CD8-positive, alpha-beta memory T cell (primary cell): ENCODE results near the gene BCL11B. TPM values are rescaled to one million over a fixed set of nuclear protein-coding genes. Genes with fewer than 3 reads are reported as not detected.

Source experiments
- CTCF ChIA-PET: fragments of 350-600 bp; sonication (Branson Sonifier 250); formaldehyde crosslinking; loops from one replicate; lab custom pipeline; 2021; ENCODE audit warnings: antibody characterized with exemption; lab: Charles Lee
- POLR2A ChIA-PET: fragments of 350-600 bp; sonication (Branson Sonifier 250); formaldehyde crosslinking; loops from one replicate; lab custom pipeline; 2021; ENCODE audit warnings: antibody characterized with exemption; lab: Charles Lee
- DNase-seq, 5 donors: peaks; one replicate each; pipeline versions ENCODE4 v3.0.0 to v3.0.0-alpha.2; 2020 to 2022; ENCODE audit warnings: mixed read lengths in 1 of 5
- H3K27ac ChIP-seq: one replicate; pipeline ENCODE4 v1.7.0; 2013; ENCODE audit warnings: low read depth, mild to moderate bottlenecking, low read length, moderate library complexity
- H3K27me3 ChIP-seq: 2 replicates; pipeline ENCODE4 v1.7.0; 2013; ENCODE audit warnings: low read length, mild to moderate bottlenecking; ENCODE audit not compliant: insufficient read depth, poor library complexity, severe bottlenecking
- H3K36me3 ChIP-seq: 2 replicates; pipeline ENCODE4 v1.7.0; 2013; ENCODE audit warnings: mild to moderate bottlenecking, low read length, moderate library complexity; ENCODE audit not compliant: insufficient read depth
- H3K4me1 ChIP-seq: 2 replicates; pipeline ENCODE4 v1.7.0; 2013; ENCODE audit warnings: mild to moderate bottlenecking, low read length, moderate library complexity; ENCODE audit not compliant: insufficient read depth
- H3K4me3 ChIP-seq: 2 replicates; pipeline ENCODE4 v1.7.0; 2013; ENCODE audit warnings: mild to moderate bottlenecking, low read length
- H3K9me3 ChIP-seq: 2 replicates; pipeline ENCODE4 v1.7.0; 2013; ENCODE audit warnings: mild to moderate bottlenecking, low read length
- H3K27ac Mint-ChIP-seq, 8 donors: one replicate each; pipeline ENCODE4 v1.8.0; 2020 to 2021; ENCODE audit warnings: mixed read lengths in 8 of 8, mild to moderate bottlenecking in 6 of 8, inconsistent platforms in 3 of 8, moderate library complexity in 3 of 8
- H3K27me3 Mint-ChIP-seq, 2 donors: one replicate each; pipeline ENCODE4 v1.8.0; 2020 to 2021; ENCODE audit warnings: mixed read lengths in 2 of 2, mild to moderate bottlenecking in 1 of 2, moderate library complexity in 1 of 2
- H3K36me3 Mint-ChIP-seq, 3 donors: one replicate each; pipeline ENCODE4 v1.8.0; 2020 to 2021; ENCODE audit warnings: mixed read lengths in 3 of 3, inconsistent platforms in 1 of 3, mild to moderate bottlenecking in 1 of 3
- H3K4me1 Mint-ChIP-seq, 3 donors: one replicate each; pipeline ENCODE4 v1.8.0; 2020 to 2021; ENCODE audit warnings: mixed read lengths in 3 of 3, inconsistent platforms in 1 of 3, mild to moderate bottlenecking in 1 of 3
- H3K4me3 Mint-ChIP-seq, 7 donors: one replicate each; pipeline ENCODE4 v1.8.0; 2020 to 2021; ENCODE audit warnings: mixed read lengths in 7 of 7, mild to moderate bottlenecking in 6 of 7, moderate library complexity in 4 of 7, inconsistent platforms in 2 of 7
- H3K9me3 Mint-ChIP-seq, 5 donors: one replicate each; pipeline ENCODE4 v1.8.0; 2020 to 2022; ENCODE audit warnings: mixed read lengths in 5 of 5, mild to moderate bottlenecking in 3 of 5, moderate library complexity in 2 of 5, inconsistent platforms in 1 of 5
- polyA plus RNA-seq: library from polyadenylated mRNA; unstranded; fragments of 300-500 nt; fragmentation: Illumina TruSeq; gene quantifications from one replicate; pipeline ENCODE4 v1.2.3, GENCODE V29; 2021
- total RNA-seq, 2 experiments: library from RNA; stranded (reverse); gene quantifications; one replicate each; pipeline ENCODE4 v1.2.3, GENCODE V29; 2021

The BCL11B gene
- total and polyA plus RNA-seq, 3 experiments from 2014 or later, result 9.7 to 42.5 (median 42.0) TPM

DNA sequence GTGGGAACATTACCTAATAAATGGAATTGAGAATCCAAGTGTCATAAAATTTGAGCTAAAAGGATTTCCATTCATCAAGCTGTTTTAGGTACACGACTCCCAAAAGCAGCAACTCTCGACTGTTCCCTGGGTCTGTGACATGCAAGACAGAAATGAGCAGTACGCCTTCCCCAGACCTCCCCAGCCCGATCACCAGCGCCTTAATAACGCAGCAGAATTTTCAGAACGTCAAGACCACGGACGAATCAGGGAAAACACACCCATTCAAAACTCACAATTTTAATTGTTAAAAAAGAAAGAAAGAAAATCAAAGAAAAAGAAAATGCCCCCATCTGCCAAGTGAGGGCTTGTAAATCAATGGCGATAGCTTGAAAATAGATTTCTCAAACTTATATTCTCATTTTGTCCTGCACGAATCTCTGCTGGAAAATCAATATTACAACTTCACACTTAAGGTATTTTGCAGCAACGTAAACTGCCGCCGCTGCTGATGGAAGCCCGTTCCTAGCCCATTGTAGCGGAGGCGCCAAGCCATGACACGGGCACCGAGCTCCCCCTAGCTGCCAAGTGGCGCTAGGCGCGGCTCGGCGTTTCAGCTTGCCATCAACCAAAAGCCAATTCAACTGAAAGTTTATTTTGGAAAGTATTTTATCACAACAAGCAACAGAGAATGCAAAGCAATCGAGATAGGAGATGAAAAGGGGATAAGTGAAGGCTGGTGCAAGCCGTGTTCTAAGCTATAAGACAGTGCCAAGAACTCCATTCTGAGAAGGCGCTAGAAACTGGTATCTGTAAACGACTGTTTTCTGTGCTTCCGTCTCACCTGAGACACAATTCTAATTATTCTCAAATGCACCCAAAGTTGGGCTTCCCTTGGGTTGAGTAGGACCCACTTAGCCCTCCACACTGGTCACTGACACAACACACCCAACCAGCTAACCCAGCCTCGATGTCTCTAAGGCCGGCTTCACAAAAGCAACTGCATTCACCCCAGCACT is 5.5 kb downstream of the BCL11B start:
- H3K27ac Mint-ChIP-seq, result peak overlapping the region; percentile 78 to 100 (median 100)
- DNase-seq, result peak; percentile 83 to 90 (median 85)
- H3K4me3 Mint-ChIP-seq, result peak overlapping the region; percentile 77 to 100 (median 99)
- Histone ChIP-seq H3K4me3 (peak overlapping the region; percentile 86), H3K27me3 (no peaks in the 10 kb centered on the region), H3K36me3 (peaks cover 5% of the 10 kb centered on the region), H3K4me1 (peaks cover 43% of the 10 kb centered on the region), H3K27ac (peak overlapping the region; percentile 89), H3K9me3 (no peaks in the 10 kb centered on the region)
- H3K27me3 Mint-ChIP-seq, result peaks cover 0 to 12% of the 10 kb centered on the region in 2 donors
- ChIA-PET CTCF (interaction anchor here (0.6 to 16.8 kb wide), 30 partner anchors 9 to 1461 kb away, joined by 3 to 532 read pairs (median 4); no protein-coding TSS in a partner anchor), POLR2A (interaction anchor here (0.5 to 7.6 kb wide), 16 partner anchors 9 to 1664 kb away, joined by 3 to 63 read pairs (median 4); no protein-coding TSS in a partner anchor)
- H3K36me3 Mint-ChIP-seq, result peaks cover 0 to 80% (median 18%) of the 10 kb centered on the region in 3 donors
- H3K9me3 Mint-ChIP-seq, result peaks cover 0 to 6% (median 3%) of the 10 kb centered on the region in 5 donors
- H3K4me1 Mint-ChIP-seq, result peaks cover 61 to 68% (median 66%) of the 10 kb centered on the region in 3 donors

DNA sequence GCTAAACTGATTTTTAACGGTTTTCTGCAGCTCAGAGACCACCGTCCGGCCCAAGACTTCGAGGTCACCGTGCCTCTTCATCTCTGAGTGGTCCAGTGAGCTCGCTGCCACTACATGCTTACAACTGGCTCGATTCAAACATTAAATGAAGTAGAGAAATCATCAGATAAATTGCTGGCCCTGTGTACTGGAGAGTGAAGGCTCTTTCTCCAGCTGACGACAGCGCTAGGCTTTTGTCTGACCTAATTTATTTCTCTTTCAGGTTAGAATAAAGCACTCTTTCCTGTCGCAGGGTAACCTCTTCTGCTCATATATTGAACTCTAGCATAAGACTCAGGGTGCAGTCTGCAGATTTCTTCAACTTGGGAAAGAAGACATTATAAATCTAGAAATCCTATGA is 6.4 kb downstream of the BCL11B start:
- CTCF ChIA-PET, result interaction anchor here (1.2 to 16.8 kb wide), 17 partner anchors 11 to 1288 kb away, joined by 3 to 532 read pairs (median 17); no protein-coding TSS in a partner anchor
- H3K4me1 Mint-ChIP-seq, result peaks cover 70 to 77% (median 75%) of the 10 kb centered on the region in 3 donors
- Histone ChIP-seq H3K27me3 (no peaks in the 10 kb centered on the region), H3K4me3 (peak overlapping the region; percentile 86), H3K9me3 (no peaks in the 10 kb centered on the region), H3K36me3 (peaks cover 5% of the 10 kb centered on the region), H3K4me1 (peaks cover 52% of the 10 kb centered on the region), H3K27ac (peak overlapping the region; percentile 89)
- H3K4me3 Mint-ChIP-seq, result peak overlapping the region; percentile 77 to 100 (median 99)
- peak in 3 of 5 donors; percentile 48 to 59 (median 53) for DNase-seq
- POLR2A ChIA-PET, result interaction anchor here (0.6 to 7.6 kb wide), 12 partner anchors 9 to 1648 kb away, joined by 3 to 63 read pairs (median 5); no protein-coding TSS in a partner anchor
- peaks cover 0 to 3% (median 3%) of the 10 kb centered on the region in 5 donors for H3K9me3 Mint-ChIP-seq
- peaks cover 3 to 85% (median 21%) of the 10 kb centered on the region in 3 donors for H3K36me3 Mint-ChIP-seq
- peak overlapping the region; percentile 92 to 100 (median 100) for H3K27ac Mint-ChIP-seq
- H3K27me3 Mint-ChIP-seq, result peaks cover 0 to 9% of the 10 kb centered on the region in 2 donors

DNA sequence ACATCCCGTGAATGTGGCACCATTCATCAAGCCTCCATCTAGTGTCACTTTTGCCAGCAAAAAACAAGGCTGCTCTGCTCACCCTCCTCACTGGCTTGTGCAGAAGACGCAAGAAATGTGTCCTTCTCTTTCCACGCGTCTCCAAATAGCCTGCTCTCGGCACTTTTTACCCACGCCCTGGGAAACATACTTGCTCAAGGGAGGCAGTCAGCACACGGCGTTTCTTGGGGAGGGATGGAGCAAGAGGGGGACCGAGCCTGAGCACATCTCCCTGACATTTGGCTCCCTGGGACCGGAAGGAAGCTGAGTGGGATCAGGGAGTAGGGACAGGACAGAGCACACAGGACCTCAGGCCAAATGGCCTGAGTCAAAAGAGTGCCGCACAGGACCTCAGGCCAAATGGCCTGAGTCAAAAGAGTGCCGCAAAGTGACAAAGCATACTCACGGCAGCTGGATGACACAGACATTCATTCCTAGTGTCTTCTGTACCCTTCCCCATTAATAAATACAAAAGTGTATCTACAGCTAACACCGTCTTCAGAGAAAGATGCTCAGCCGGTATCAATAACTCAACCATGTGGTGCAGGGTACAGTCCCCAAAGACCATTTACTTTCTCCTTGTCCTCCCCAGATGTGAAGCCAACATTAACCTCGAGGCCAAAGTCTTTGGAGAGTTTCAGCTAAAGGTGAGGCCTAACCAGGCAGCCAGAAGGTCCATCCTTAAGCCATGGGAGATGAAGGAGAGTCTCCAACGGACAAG is 7.1 kb downstream of the BCL11B start:
- no peaks in the 10 kb centered on the region for H3K9me3 ChIP-seq
- peaks cover 77 to 84% (median 82%) of the 10 kb centered on the region in 3 donors for H3K4me1 Mint-ChIP-seq
- H3K4me3 ChIP-seq, result peak overlapping the region; percentile 86
- H3K36me3 ChIP-seq, result peaks cover 5% of the 10 kb centered on the region
- H3K27me3 Mint-ChIP-seq, result peaks cover 0 to 6% of the 10 kb centered on the region in 2 donors
- no peaks in the 10 kb centered on the region for H3K27me3 ChIP-seq
- H3K27ac Mint-ChIP-seq, result peak overlapping the region; percentile 92 to 100 (median 100)
- H3K4me1 ChIP-seq, result peaks cover 59% of the 10 kb centered on the region
- peaks cover 3 to 88% (median 21%) of the 10 kb centered on the region in 3 donors for H3K36me3 Mint-ChIP-seq
- DNase-seq, result peak in 2 of 5 donors; percentile 30 to 38
- no peaks in the 10 kb centered on the region for H3K9me3 Mint-ChIP-seq
- CTCF ChIA-PET, result interaction anchor here (1.1 to 16.8 kb wide), 12 partner anchors 11 to 1287 kb away, joined by 3 to 532 read pairs (median 24); no protein-coding TSS in a partner anchor
- POLR2A ChIA-PET, result interaction anchor here (0.6 to 7.6 kb wide), 14 partner anchors 8 to 1129 kb away, joined by 3 to 63 read pairs (median 4); no protein-coding TSS in a partner anchor
- H3K27ac ChIP-seq, result peak overlapping the region; percentile 89
- H3K4me3 Mint-ChIP-seq, result peak overlapping the region; percentile 77 to 100 (median 99)

DNA sequence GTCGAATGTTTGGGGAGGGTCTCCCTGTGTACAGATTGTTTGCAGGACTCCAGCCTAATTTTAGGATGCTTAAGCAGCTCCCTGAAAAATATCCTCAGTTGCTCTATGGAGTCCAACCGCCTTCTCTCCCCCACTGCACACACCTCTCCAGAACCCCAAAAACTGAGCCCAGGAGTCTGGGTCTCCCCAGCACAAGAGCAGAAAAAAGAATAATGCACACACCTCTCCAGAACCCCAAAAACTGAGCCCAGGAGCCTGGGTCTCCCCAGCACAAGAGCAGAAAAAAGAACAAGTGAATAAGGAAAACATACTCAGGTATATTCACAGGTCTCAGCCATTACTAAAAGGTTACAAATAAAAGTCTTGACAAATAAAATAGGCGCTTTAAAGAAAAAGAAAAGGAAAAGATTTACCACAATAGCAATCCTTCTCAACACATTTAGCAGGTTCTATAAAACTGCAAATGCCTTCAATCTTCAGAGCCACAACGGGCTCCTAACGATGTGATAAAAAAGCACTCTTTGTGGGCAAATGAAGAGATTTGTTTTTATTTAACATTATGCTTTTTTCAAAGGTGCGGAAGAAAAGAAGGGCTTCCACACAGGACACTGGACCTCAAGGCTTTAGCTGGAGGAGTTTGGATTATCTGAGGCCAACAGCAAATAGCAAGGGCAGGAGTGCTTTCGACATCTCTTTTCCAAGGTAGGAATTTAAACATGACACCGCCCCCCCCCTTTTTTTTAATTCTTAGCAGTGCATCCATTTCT is 8.2 kb downstream of the BCL11B start:
- Mint-ChIP-seq H3K4me3 (peak overlapping the region; percentile 77 to 100 (median 99)), H3K27ac (peak overlapping the region; percentile 92 to 100 (median 100)), H3K27me3 (peaks cover 0 to 6% of the 10 kb centered on the region in 2 donors), H3K9me3 (no peaks in the 10 kb centered on the region), H3K36me3 (peaks cover 3 to 89% (median 24%) of the 10 kb centered on the region in 3 donors), H3K4me1 (peaks cover 88 to 95% (median 93%) of the 10 kb centered on the region in 3 donors)
- ChIA-PET CTCF (interaction anchor here (1.1 to 16.8 kb wide), 7 partner anchors 9 to 76 kb away, joined by 3 to 532 read pairs (median 3); no protein-coding TSS in a partner anchor), POLR2A (interaction anchor here (0.6 to 7.6 kb wide), 7 partner anchors 15 to 1128 kb away, joined by 3 to 103 read pairs (median 12); no protein-coding TSS in a partner anchor)
- no peaks in the 10 kb centered on the region for H3K27me3 ChIP-seq
- peaks cover 5% of the 10 kb centered on the region for H3K36me3 ChIP-seq
- H3K27ac ChIP-seq, result peak overlapping the region; percentile 89
- H3K9me3 ChIP-seq, result no peaks in the 10 kb centered on the region
- peak overlapping the region; percentile 86 for H3K4me3 ChIP-seq
- peaks cover 69% of the 10 kb centered on the region for H3K4me1 ChIP-seq
- DNase-seq, result peak in 2 of 5 donors; percentile 18 to 40

DNA sequence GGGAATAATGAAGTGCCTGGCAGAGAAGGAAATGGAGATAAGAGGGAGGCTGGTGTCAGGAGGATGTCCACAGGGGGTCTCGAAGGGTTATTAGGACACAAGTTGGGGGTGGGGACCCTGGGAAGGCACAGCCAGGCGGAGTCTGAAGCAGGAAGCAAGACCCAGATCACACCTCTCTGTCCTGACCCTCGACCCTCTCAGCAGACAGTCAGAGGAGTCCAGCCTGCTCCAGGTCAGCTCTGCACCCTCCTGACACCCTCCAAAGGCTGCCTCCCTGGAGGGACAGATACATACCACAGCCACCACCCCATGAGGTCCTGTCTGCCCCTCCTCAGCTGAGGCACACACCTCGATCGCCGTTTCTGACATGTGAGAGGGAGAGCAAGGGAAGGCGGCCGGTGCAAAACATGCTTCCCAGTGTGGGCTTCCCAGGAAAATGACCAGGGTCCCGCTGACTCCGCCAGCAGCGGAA is 9.0 kb downstream of the BCL11B start:
- ChIA-PET CTCF (interaction anchor here (0.6 to 16.8 kb wide), 7 partner anchors 8 to 74 kb away, joined by 3 to 532 read pairs (median 3); partner anchors contain the start of gene BCL11B), POLR2A (interaction anchor here (0.5 to 4.2 kb wide), 13 partner anchors 9 to 1130 kb away, joined by 3 to 103 read pairs (median 6); partner anchors contain the start of gene BCL11B)
- Histone ChIP-seq H3K4me3 (peak overlapping the region; percentile 86), H3K27me3 (no peaks in the 10 kb centered on the region), H3K36me3 (peaks cover 5% of the 10 kb centered on the region), H3K27ac (peak overlapping the region; percentile 89), H3K4me1 (peaks cover 76% of the 10 kb centered on the region), H3K9me3 (no peaks in the 10 kb centered on the region)
- Mint-ChIP-seq H3K27me3 (peaks cover 0 to 6% of the 10 kb centered on the region in 2 donors), H3K4me3 (peak overlapping the region; percentile 77 to 100 (median 99)), H3K4me1 (peaks cover 95 to 100% (median 100%) of the 10 kb centered on the region in 3 donors), H3K36me3 (peaks cover 3 to 88% (median 24%) of the 10 kb centered on the region in 3 donors), H3K27ac (peak overlapping the region; percentile 92 to 100 (median 100)), H3K9me3 (no peaks in the 10 kb centered on the region)
- DNase-seq, result peak in 1 of 5 donors; percentile 50

DNA sequence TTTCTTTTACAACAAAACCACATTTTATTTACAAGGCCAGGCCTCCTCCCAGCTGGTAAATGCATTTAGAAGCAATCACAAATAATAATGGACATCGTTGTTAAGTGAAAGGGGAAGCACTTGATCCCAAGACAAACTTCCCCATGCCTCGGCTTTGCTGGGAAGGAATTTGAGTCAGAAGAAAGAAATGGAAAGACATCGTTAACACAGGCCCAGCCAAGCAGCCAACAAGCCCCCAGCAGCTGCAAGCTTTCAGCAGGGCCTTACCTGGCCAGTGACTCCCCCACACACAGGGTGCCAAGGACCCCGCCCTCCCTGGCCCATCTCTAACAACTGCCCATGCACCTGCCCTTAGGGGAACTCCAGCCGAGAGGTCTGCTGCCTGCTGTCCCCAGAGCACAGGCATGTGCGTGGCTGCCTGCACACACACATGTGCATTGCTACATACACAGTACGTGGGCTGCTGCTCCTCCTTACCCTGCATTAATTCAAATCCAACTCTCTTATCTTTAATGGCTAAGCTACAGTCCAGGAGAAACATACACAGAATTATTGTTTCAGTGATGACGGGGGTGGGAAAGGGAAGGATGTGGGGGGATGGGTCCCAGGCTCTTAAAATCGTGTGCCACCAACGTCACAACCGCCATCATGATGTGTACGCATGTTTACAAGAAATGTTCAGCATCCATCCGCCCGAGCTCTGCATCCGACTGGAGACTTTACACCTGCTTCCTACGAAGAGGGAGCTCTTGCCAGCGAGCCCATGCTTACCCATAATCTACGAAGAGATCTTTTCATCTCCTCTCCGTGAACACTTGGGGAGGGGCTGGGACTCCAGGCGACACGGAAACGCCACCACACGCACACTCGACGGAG is 9.8 kb downstream of the BCL11B start:
- Histone ChIP-seq H3K4me3 (peak overlapping the region; percentile 86), H3K9me3 (no peaks in the 10 kb centered on the region), H3K27me3 (no peaks in the 10 kb centered on the region), H3K27ac (peak overlapping the region; percentile 89), H3K4me1 (peaks cover 85% of the 10 kb centered on the region), H3K36me3 (peaks cover 8% of the 10 kb centered on the region)
- CTCF ChIA-PET, result interaction anchor here (0.6 to 16.8 kb wide), 9 partner anchors 8 to 73 kb away, joined by 3 to 532 read pairs (median 4); partner anchors contain the start of gene BCL11B
- DNase-seq, result peak; percentile 69 to 93 (median 92)
- Mint-ChIP-seq H3K27ac (peak overlapping the region; percentile 92 to 100 (median 100)), H3K4me1 (peaks cover 94 to 100% (median 100%) of the 10 kb centered on the region in 3 donors), H3K27me3 (peaks cover 0 to 6% of the 10 kb centered on the region in 2 donors), H3K4me3 (peak overlapping the region; percentile 77 to 100 (median 99)), H3K36me3 (peaks cover 3 to 89% (median 28%) of the 10 kb centered on the region in 3 donors), H3K9me3 (no peaks in the 10 kb centered on the region)
- POLR2A ChIA-PET, result interaction anchor here (0.5 to 4.2 kb wide), 18 partner anchors 7 to 1438 kb away, joined by 3 to 103 read pairs (median 6); partner anchors contain the start of gene BCL11B
